GM12891 (cell line): ENCODE data around the gene CAVIN2.

Source experiments
- POLR2A ChIP-seq: IDR thresholded peaks from 2 replicates; pipeline ENCODE4 v1.6.1; 2011; ENCODE audit warnings: low read depth, low read length, control low read depth
- POLR2AphosphoS5 ChIP-seq: IDR thresholded peaks from 2 replicates; pipeline ENCODE4 v1.6.1; 2011; ENCODE audit warnings: low read depth, low read length, control low read depth
- TAF1 ChIP-seq: IDR thresholded peaks from 2 replicates; pipeline ENCODE4 v1.6.1; 2011; ENCODE audit warnings: low read depth, low read length, control low read depth

GRCh38 chr2:191840921-191841320, 6.0 kb downstream of the CAVIN2 start:
- no peak for TF ChIP-seq TAF1
- no peak for TF ChIP-seq POLR2AphosphoS5
- TF ChIP-seq POLR2A = no peak
